Measurements from ENCODE around the gene TMEM178B.
"Not testable (repeated sequence)": the region's sequence is repeated elsewhere in the genome, so short reads cannot be mapped to it uniquely, and the experiment has no call there.

The TMEM178B gene

GRCh38 chr7:141317033-141317585, 243.2 kb downstream of the TMEM178B start:
- DNase-seq, result no peak

GRCh38 chr7:141320287-141320686, 246.4 kb downstream of the TMEM178B start:
- no peak for DNase-seq

DNA sequence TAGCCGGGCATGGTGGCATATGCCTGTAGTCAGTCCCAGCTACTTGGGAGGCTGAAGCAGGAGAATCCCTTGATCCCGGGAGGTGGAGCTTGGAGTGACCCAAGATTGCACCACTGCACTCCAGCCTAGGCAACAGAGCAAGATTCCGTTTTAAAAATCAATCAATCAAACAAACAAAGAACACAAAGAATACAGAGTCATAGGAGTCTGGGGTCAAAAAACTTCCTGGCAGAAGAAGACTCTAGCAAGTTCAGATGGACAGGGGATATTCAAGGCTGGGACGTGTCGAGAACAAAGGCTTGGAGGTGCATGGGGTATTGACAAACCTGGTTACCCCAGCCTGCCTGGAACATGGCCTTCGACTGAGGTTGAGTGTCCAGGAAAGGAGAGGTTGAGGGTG, 248.5 kb downstream of the TMEM178B start:
- DNase-seq, result no peak

GRCh38 chr7:141323826-141324225, 250.0 kb downstream of the TMEM178B start:
- DNase-seq, result no peak

GRCh38 chr7:141324870-141325269, 251.0 kb downstream of the TMEM178B start:
- no peak for DNase-seq

DNA sequence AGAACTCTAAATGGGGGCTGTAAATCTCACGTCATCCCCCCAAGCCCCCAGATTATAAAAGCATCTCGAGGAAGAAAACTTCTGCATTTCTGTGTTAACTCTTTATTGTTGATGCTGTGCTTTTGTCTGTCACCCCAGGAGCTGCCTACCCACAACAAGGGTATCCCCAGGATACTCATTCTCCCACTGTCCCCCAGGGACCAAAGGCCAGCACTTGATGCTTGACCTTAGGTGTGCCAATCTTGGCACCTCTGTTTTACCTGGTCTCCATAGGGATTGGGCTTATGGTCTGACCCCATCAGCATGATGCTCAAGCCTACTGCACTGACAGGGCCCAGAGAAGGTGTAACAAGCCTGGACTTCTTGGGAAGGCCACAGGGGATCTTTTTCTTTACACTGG, 251.4 kb downstream of the TMEM178B start:
- no peak for DNase-seq

- DNase-seq, result no peak
These were observed 254.4 kb downstream of the TMEM178B start for GRCh38 chr7:141328290-141328689.

DNA sequence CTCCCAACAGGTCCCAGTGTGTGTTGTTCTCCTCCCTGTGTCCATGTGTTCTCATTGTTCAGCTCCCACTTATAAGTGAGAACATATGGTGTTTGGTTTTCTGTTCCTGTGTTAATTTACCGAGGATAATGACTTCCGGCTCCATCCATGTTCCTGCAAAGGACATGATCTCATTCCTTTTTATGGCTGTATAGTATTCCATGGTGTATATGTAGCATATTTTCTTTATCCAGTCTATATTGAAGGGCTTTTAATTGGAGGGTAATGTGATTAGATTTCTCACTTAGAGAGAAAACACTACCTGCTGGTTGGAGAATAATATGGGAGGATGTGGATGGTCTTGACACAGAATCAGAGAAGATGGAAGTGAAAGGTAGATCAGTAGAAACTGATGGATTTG, 256.4 kb downstream of the TMEM178B start:
- not testable (repeated sequence) for DNase-seq

DNA sequence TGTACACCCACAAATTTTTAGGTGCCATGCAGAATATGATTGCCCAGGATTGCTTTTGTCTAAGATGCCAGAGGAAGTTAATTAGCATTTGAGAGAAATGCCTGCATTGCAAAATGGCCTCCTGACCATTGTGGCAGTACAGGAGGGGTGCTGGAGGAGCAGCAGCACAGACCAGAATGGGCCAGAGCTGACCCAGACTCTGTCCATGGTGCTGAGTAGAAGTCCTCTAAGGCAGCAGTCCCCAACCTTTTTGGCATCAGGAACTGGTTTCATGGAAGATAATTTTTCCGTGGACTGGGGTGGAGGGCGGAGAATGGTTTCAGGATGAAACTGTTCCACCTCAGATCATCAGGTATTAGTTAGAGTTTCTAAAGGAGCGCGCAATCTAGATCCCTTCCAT, 259.6 kb downstream of the TMEM178B start:
- DNase-seq, result no peak

DNA sequence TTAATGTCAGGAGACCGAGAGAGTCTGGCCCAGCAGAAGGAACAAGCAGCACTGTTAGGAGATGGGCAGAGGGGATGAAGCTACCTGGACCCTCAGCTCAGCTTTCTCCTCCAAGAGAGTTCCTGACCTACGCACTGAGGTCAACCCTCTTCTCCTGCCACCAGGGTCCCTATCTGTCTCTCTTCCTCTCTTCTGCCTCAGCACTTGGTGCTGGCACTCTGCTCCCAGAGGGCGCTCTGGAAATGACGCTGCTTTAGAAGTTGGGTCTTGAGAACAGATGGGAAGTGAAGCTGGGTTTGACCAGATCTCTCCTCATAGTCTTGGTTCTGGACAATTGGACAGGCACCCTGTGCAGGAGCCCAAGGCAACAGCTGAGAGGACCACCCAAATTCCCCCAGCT, 261.3 kb downstream of the TMEM178B start:
- no peak for DNase-seq

DNA sequence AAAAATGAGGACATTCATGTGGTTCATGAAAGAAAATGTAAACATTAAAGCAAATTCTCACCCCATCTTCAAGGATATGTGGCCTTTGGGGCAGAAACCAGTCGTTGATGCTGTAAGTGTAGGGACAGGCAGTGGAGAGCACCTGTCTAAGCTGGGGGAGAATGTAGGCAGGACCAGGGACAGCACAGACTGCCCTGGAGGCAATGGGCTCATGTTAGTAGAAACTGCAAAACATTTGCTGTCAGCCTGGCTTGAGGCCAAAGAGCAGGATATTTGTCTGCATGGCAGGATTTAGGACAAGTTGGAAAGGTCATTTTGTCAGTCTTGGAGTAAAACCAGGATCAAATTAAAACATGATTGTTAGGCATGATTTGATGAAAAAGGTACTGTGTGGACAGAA, 265.7 kb downstream of the TMEM178B start:
- DNase-seq, result no peak

- no peak for DNase-seq
These were observed 267.1 kb downstream of the TMEM178B start for GRCh38 chr7:141340991-141341390.

DNA sequence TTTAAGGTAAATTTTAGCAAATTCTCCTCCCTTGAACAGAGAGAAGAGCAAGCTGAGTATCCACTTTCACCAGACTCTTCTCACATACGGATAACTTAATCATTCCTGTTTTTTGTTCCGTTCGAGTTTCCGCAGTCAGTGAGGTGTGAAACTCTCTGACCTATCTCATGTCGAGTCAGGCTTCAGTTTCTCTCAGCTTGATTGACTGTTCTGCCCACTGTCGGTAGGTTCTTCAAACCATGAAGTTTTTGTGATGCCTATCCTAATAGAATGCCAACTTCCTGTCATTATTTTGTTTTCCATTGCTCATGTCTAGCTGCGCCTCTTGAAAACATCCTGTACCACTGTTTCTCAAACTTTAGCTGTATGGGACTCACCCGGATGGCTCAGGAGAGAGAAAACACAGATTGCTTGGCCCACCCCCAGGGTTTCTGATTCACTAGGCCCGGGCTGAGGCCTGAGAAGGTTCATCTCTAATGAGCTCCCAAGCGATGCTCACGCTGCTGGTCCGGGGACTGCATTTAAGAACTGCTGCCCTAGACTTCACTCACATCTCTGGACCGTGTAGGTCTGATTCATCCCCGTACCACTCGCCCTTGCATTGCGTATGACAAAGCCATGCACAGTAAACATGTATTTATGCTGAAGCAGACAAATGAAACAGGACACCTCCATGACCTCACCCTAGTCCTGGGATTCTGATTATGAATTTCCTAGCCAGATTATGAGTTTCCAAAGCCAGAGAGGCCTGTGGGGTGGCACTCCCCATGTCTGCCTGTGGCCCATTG, 269.0 kb downstream of the TMEM178B start:
- no peak for DNase-seq

DNA sequence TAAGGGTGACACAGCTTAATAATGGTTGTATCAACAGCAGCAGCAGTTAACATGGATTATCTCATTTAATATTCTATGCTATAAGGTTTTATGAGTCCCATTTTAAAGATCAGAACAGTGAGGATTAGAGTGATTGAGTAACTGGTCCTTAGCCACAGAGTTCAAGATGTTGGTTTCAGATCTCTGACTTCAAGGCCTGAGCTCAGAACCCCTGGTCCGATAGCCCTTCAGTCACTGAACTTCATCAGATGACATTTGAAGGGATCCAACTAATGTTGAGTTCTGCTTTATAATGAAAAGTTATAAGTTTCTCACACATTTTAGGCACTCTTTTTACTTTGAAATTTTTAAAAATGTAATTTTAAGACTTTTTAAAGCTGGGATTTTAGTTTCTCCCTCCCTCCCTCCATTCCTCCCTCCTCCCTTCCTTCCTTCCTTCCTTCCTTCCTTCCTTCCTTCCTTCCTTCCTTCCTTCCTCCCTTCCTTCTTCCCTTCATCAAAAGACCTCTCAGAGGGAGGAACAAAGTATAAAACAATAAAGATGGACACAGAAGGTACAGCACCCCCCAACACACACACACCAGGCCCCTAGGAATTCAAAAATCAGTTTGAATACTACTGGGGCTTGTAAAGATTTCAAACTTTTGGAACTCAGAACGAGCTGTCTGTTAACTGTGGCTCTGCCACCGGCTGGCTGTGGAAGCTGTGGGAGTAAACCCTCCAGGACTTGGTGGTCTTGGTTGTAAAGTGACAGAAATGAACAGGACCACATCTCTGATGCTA, 270.5 kb downstream of the TMEM178B start:
- DNase-seq, result no peak

DNA sequence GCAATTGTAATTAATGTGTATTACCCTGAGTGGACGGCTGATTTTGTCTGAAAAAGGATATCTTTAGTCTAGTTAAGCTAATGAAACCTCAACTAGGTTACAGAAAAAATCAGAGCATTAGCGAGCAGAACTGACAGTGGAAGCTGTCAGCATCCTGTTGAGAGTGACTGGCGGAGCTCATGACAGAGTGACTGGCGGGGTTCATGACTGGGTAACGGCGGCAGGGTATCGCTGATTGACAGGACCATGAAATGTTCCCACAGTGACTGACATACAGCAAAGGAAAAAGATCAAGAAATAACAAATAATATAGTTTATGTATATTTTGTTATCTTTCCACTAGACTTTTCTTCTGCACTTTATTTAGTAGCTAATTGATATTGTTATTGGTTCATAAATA, 274.9 kb downstream of the TMEM178B start:
- no peak for DNase-seq

DNA sequence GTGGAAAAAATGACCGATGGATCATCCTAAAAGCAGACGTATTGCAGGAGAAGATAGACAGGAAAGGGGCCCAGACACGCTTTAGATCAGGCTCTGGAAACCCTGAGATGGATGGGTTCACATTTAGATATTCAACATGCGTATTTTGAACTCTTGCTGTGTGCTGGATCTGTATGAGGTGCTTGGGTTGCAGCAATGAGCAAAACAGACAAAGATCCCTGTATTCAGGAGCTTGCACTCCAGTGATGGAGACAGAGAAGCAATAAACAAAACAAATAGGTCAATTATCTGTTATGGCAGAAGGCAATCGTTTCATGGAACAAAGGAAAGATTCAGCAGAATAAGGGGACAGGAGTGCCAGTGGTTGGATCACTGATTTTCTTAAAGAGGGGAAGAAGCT, 275.5 kb downstream of the TMEM178B start:
- DNase-seq, result no peak

- DNase-seq, result no peak
These were observed 275.9 kb downstream of the TMEM178B start for GRCh38 chr7:141349804-141350203.

DNA sequence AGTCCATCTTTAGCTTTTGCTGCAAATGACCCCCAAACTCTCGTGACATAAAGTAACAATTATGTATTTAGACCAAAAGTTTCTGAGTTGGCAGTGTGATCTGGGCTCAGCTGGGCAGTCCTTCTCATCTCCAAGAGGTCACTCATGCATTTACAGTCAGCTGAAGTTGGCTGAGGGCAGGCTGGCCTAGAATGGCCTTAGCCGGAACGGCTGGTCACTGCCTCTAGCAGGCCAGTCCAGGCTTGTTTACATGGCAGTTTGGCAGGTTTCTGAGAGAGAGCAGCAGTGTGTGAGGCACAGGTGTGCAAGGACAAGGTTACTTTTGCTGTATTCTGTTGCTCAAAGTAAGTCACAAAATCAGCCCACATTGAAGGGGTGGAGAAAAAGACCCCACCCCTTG, 277.3 kb downstream of the TMEM178B start:
- no peak for DNase-seq

GRCh38 chr7:141352955-141353354, 279.1 kb downstream of the TMEM178B start:
- no peak for DNase-seq

GRCh38 chr7:141354251-141354650, 280.4 kb downstream of the TMEM178B start:
- no peak for DNase-seq

- no peak for DNase-seq
These were observed 281.2 kb downstream of the TMEM178B start for GRCh38 chr7:141355032-141355431.

DNA sequence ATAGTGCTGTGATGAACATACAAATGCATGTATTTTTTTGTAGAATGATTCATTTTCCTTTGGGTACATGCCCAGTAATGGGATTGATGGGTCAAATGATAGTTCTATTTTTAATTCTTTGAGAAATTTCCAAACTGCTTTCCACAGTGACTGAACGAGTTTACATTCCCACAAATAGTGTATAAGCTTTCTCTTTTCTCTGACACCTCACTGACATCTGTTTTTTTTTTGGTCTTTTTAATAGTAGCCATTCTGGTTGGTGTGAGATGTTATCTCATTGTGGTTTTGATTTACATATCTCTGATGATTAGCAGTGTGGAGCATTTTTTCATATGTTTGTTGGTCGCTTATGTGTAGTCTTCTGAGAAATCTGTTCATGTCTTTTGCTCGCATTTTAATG, 282.3 kb downstream of the TMEM178B start:
- DNase-seq, result no peak

- no peak for DNase-seq
These were observed 284.5 kb downstream of the TMEM178B start for GRCh38 chr7:141358386-141358785.

DNA sequence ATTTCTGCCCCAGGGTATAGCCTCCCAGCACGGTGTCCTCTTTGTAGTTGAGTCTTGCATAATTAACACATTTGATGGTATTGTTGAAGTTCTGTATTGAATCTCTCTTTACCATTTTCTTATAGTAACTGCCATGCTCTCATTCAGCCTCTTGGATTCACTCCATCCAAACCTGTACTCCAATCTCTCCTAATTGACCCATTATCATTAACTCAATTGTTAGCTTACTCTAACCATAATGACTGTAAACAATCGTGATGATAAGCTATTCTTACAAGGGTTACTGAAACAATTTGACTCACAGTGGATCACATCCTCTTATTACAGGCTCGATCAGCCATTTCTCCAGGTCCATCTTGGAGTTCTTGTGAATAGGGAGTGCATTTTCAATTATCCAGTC, 285.4 kb downstream of the TMEM178B start:
- DNase-seq, result no peak
